Suprapubic skin (tissue), 4 donors: ENCODE data around the gene RAB41.

Experiments used
- POLR2A ChIP-seq, 2 donors: fragments of 450-650 bp; IDR thresholded peaks; one replicate each; pipeline ENCODE4 v1.6.1; 2017; ENCODE audit warnings: antibody characterized with exemption in 2 of 2, mild to moderate bottlenecking in 2 of 2, moderate library complexity in 2 of 2
- POLR2AphosphoS5 ChIP-seq, 3 donors: sonication (generic); formaldehyde crosslinking; IDR thresholded peaks; one replicate each; pipeline ENCODE4 v1.6.1; 2017; ENCODE audit warnings: antibody characterized with exemption in 3 of 3
- TF ChIP-seq, protein P1 (sequence below), 2 donors: fragments of 200-600 bp in 1 of 2; fragments of 450-650 bp in 1 of 2; sonication (generic) in 1 of 2; IDR thresholded peaks; one replicate each; pipeline ENCODE4 v1.5.1; 2016 to 2019; ENCODE audit warnings: antibody characterized with exemption in 2 of 2, mild to moderate bottlenecking in 1 of 2, moderate library complexity in 1 of 2

DNA sequence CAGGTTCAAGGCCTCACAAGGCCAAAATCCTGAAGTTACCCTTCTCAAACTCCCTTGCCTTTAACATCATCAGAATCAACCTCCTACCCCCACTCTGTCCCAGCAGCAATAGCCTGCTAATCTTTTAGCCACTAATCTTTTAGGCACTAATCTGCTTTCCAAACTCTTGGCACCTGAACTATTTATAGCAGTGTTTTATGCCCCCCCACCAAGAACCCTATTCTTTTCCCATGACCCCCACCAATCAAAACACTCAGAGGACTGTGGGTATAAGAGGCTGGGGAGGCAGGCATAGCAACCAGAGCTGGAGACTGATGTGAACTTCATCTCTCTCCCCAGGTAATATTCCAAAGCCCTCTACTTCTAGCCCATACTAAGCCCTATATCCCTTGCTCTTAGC, 13.9 kb upstream of the RAB41 start, which contains the start of gene ARR3:
- TF ChIP-seq, protein P1, sequence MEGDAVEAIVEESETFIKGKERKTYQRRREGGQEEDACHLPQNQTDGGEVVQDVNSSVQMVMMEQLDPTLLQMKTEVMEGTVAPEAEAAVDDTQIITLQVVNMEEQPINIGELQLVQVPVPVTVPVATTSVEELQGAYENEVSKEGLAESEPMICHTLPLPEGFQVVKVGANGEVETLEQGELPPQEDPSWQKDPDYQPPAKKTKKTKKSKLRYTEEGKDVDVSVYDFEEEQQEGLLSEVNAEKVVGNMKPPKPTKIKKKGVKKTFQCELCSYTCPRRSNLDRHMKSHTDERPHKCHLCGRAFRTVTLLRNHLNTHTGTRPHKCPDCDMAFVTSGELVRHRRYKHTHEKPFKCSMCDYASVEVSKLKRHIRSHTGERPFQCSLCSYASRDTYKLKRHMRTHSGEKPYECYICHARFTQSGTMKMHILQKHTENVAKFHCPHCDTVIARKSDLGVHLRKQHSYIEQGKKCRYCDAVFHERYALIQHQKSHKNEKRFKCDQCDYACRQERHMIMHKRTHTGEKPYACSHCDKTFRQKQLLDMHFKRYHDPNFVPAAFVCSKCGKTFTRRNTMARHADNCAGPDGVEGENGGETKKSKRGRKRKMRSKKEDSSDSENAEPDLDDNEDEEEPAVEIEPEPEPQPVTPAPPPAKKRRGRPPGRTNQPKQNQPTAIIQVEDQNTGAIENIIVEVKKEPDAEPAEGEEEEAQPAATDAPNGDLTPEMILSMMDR (IDR thresholded peaks at IDR 0.05): no peak
- TF ChIP-seq POLR2AphosphoS5 (IDR thresholded peaks at IDR 0.05): no peak
- TF ChIP-seq POLR2A (IDR thresholded peaks at IDR 0.05): no peak
